Esophagus squamous epithelium (tissue), 5 donors: ENCODE measurements around the gene USH2A. TPM values are rescaled to one million over a fixed set of nuclear protein-coding genes. Genes with fewer than 3 reads are reported as not detected.

Experiments used
- DNase-seq: peaks from one replicate; lab custom pipeline; 2025; lab: John Stamatoyannopoulos, UW
- H3K27ac ChIP-seq, 4 donors: fragments of 200-600 bp; sonication (generic); one replicate each; pipeline ENCODE4 v1.5.1; 2016 to 2019; ENCODE audit warnings: mild to moderate bottlenecking in 1 of 4
- H3K27me3 ChIP-seq, 4 donors: fragments of 200-600 bp; sonication (generic); 1 replicate in 3 of 4; 2 replicates in 1 of 4; pipeline versions ENCODE4 v1.5.1 to v1.6.0; 2017 to 2021; ENCODE audit warnings: antibody characterized with exemption in 1 of 4
- H3K36me3 ChIP-seq, 3 donors: fragments of 200-600 bp; sonication (generic); one replicate each; pipeline ENCODE4 v1.5.1; 2016 to 2019
- H3K4me1 ChIP-seq, 3 donors: fragments of 200-600 bp; sonication (generic); one replicate each; pipeline ENCODE4 v1.5.1; 2017 to 2019
- H3K4me3 ChIP-seq, 4 donors: fragments of 200-600 bp; sonication (generic); 1 replicate in 3 of 4; 2 replicates in 1 of 4; pipeline ENCODE4 v1.5.1; 2016 to 2019; ENCODE audit warnings: mild to moderate bottlenecking in 2 of 4, moderate library complexity in 1 of 4
- H3K9me3 ChIP-seq, 3 donors: fragments of 200-600 bp; sonication (generic); one replicate each; pipeline ENCODE4 v1.5.1; 2016 to 2019
- CTCF ChIP-seq, 6 experiments: fragments of 450-650 bp in 4 of 6; fragments of 200-600 bp in 2 of 6; sonication (generic) in 2 of 6; IDR thresholded peaks; one replicate each; pipeline ENCODE4 v1.5.1; 2016 to 2019; ENCODE audit warnings: antibody characterized with exemption in 6 of 6, mild to moderate bottlenecking in 4 of 6, moderate library complexity in 4 of 6
- POLR2A ChIP-seq, 4 donors: fragments of 450-650 bp; IDR thresholded peaks; one replicate each; pipeline ENCODE4 v1.6.1; 2017; ENCODE audit warnings: antibody characterized with exemption in 4 of 4, mild to moderate bottlenecking in 4 of 4, moderate library complexity in 3 of 4
- WGBS, 2 donors: methylation state at CpG; one replicate each; pipeline ENCODE4 v1.1.5; 2018; 5-methylcytosine and 5-hydroxymethylcytosine counted together
- intact Hi-C: fragments of 100-400 bp; cut with DNase I; formaldehyde crosslinking; loops from one replicate; pipeline ENCODE4 v1.15.0; 2022
- total RNA-seq, 4 donors: library from RNA; depleted of rRNA; stranded (reverse); fragments of >200 nt; gene quantifications; one replicate each; pipeline ENCODE4 v1.1.0, GENCODE V29; 2016
- donor health status: DM: yes; HTN: yes; CAD: no.

Gene USH2A
- total RNA-seq, 4 donors from 2014 or later = under 0.01 TPM; not detected in 3

- no peak for TF ChIP-seq POLR2A (IDR thresholded peaks at IDR 0.05)
- TF ChIP-seq CTCF (IDR thresholded peaks at IDR 0.05) = no peak
- 93 to 100% methylated on average over 1 of the region's 1 CpG for WGBS, 2 donors
- no peaks in the 10 kb centered on the region for H3K36me3 ChIP-seq
- H3K9me3 ChIP-seq = no peaks in the 10 kb centered on the region
- no peak overlapping the region for H3K4me3 ChIP-seq
- H3K4me1 ChIP-seq = no peaks in the 10 kb centered on the region
- H3K27me3 ChIP-seq = no peaks in the 10 kb centered on the region
- no peak for DNase-seq
- intact Hi-C loops = no loop called here
- H3K27ac ChIP-seq = no peak overlapping the region
Observed at GRCh38 chr1:216209125-216209524, 214.1 kb downstream of the USH2A start.

GRCh38 chr1:216207154-216207553 is 216.1 kb downstream of the USH2A start:
- 65 to 92% methylated on average over 1 of the region's 1 CpG for WGBS, 2 donors
- H3K9me3 ChIP-seq = no peaks in the 10 kb centered on the region
- no peaks in the 10 kb centered on the region for H3K27me3 ChIP-seq
- intact Hi-C loops = no loop called here
- no peaks in the 10 kb centered on the region for H3K4me1 ChIP-seq
- no peak for DNase-seq
- H3K36me3 ChIP-seq = no peaks in the 10 kb centered on the region
- TF ChIP-seq CTCF (IDR thresholded peaks at IDR 0.05) = no peak
- TF ChIP-seq POLR2A (IDR thresholded peaks at IDR 0.05) = no peak
- no peak overlapping the region for H3K4me3 ChIP-seq
- H3K27ac ChIP-seq = no peak overlapping the region

GRCh38 chr1:216205176-216205575 is 218.1 kb downstream of the USH2A start:
- no peak for DNase-seq
- Histone ChIP-seq H3K4me1 (no peaks in the 10 kb centered on the region), H3K9me3 (no peaks in the 10 kb centered on the region), H3K36me3 (no peaks in the 10 kb centered on the region), H3K4me3 (no peak overlapping the region), H3K27me3 (no peaks in the 10 kb centered on the region), H3K27ac (no peak overlapping the region)
- 86 to 95% methylated on average over 1 of the region's 1 CpG for WGBS, 2 donors
- intact Hi-C loops = no loop called here
- TF ChIP-seq POLR2A (IDR thresholded peaks at IDR 0.05) (no peak), CTCF (IDR thresholded peaks at IDR 0.05) (no peak)

GRCh38 chr1:216201946-216202345 is 221.3 kb downstream of the USH2A start:
- no peak for TF ChIP-seq CTCF (IDR thresholded peaks at IDR 0.05)
- TF ChIP-seq POLR2A (IDR thresholded peaks at IDR 0.05) = no peak
- Histone ChIP-seq H3K4me1 (no peaks in the 10 kb centered on the region), H3K9me3 (no peaks in the 10 kb centered on the region), H3K27me3 (no peaks in the 10 kb centered on the region), H3K4me3 (no peak overlapping the region), H3K27ac (no peak overlapping the region), H3K36me3 (no peaks in the 10 kb centered on the region)
- WGBS, 2 donors = 60 to 69% methylated on average over 2 of the region's 2 CpGs
- intact Hi-C loops = no loop called here
- no peak for DNase-seq

- Histone ChIP-seq H3K36me3 (no peaks in the 10 kb centered on the region), H3K4me1 (no peaks in the 10 kb centered on the region), H3K4me3 (no peak overlapping the region), H3K27me3 (no peaks in the 10 kb centered on the region), H3K27ac (no peak overlapping the region), H3K9me3 (no peaks in the 10 kb centered on the region)
- TF ChIP-seq CTCF (IDR thresholded peaks at IDR 0.05) (no peak), POLR2A (IDR thresholded peaks at IDR 0.05) (no peak)
- intact Hi-C loops = no loop called here
- WGBS, 2 donors = 68 to 80% methylated on average over 3 of the region's 3 CpGs
- no peak for DNase-seq
Observed at GRCh38 chr1:216200941-216201340, 222.3 kb downstream of the USH2A start.
